Ecto neural progenitor cell (in vitro differentiated cells): ENCODE results near the gene ORC6.

Source experiments
- DNase-seq: peaks from one replicate; pipeline ENCODE4 v3.0.0-alpha.2; 2018; ENCODE audit warnings: low spot score

ORC6 gene

DNA sequence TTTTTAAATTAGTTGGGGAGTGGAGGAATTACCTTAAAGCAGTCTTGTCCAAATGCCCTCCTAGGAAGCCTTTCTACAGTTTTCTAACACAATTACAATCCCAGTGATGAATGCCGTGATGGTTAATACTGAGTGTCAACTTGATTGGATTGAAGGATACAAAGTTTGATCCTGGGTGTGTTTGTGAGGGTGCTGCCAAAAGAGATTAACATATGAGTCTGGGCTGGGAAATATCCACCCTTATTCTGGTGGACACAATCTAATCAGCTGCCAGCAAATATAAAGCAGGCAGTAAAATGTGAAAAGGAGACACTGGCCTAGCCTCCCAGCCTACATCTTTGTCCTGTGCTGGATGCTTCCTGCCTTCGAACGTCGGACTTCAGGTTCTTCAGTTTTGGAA lies 12.2 kb downstream of the ORC6 start:
- no peak for DNase-seq

DNA sequence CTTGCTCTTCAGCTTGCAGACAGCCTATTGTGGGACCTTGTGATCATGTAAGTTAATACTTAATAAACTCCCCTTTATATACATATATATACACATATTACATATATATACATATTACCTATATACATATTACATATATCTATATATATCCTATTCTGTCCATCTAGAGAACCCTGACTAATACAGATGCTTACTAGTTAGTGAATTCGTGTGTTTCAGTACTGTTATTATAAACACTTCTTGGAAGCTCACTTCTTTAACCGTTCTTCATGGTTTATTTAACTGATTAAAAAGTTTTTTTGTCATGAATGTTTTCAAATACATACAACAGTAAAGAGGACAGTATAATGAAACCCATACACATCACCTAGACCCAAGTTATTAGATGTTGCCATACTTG lies 12.6 kb downstream of the ORC6 start:
- DNase-seq, result no peak

DNA sequence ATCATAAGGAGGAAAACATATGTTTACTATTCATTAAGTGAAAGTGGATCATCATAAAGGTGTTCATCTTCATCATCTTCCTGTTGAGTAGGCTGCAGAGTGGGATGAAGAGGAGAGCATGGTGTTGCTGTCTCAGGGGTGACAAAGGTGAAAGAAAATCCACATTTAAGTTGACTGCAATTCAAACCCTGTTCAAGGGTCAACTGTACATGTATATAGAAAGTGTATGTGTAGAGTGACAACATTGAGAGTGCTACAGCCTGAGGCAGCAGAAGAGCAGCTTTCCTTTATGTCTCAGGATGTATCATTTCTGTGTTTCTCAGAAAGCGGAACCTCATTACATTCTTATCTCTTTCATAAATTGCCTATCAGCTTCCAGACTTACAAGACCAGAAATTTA lies 17.2 kb downstream of the ORC6 start:
- DNase-seq, result no peak

DNA sequence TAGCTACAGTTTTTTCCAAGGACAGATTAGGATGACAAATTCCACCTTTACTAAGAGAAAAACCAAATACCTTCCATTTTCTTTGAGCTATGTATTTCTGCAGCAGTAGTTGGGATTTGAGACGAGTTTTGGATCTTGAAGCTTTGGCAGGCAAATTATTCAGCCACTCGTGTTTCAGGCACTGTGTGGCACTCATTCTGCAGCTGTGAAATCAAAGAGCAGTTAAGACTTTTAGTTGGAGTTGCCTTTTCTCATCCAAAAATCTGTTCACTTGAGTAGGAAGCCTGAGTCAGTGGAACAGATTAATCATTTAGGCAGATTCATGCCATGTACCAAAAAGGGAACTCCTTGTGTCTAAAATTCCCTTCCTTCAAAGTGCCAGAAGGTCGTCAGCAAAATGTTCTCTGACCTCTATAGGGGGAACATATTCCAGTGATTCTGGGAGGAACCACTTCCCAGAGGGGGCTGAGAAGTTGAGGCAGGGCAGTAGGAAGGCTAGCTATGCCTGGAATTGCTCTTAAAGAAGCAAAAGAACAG lies 20.1 kb downstream of the ORC6 start:
- no peak for DNase-seq

DNA sequence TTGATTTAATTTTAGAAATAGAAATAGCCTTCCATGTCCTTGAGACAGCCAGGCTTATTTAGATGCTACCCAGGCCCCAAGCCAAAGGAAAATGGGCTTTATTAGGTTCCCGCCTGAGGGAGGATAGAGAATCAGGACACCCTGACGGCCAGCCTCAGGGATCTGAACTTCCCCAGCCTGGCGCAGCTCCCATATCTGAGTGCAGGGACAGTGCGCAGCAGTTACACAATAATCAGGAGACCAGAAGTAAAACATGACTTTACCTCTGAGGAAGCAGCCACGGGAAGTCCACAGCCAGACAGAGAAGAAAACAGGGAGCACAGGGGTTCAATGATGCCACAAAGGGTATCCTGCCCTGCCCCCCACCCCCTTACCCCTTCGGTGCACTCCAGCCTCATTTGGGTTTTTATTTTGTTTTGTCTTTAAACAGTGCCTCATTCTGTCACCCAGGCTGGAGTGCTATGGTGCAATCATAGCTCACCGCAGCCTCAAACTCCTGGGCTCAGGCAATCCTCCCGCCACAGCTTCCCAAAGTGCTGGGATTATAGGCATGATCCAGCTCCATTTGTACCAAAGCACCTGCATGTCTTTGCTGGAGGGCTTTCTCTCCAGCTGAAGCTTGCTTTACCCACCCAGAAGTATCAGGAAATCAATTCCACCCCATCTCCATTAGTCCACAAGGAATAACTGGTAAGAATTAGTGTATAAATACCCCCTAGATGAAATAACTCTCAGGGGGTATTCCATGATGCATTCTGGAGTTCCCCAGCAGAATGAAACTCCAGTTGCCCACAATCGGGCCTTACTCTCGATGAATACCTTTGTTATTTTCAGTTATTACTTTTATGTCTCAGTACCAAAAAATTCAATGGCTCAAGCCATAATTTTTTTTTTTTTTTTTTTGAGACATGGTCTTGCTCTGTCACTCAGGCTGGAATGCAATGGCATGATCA lies 21.9 kb downstream of the ORC6 start:
- no peak for DNase-seq

DNA sequence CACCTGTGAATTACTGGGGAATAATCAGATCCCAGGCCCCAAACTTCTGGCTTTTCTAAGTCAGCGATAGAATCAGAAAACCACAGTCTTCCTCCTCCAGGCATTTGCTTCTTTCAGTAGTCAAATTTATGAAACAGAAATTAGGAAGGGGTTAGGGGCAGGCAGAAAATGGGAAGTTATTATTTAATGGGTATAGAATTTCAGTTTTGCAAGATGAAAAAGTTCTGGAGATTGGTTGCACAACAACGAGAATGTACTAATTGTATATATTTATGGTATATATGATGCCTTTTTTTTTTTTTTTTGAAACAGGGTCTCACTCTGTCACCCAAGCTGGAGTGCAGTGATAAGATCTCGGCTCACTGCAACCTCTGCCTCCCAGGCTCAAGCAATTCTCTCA lies 23.5 kb downstream of the ORC6 start:
- no peak for DNase-seq

DNA sequence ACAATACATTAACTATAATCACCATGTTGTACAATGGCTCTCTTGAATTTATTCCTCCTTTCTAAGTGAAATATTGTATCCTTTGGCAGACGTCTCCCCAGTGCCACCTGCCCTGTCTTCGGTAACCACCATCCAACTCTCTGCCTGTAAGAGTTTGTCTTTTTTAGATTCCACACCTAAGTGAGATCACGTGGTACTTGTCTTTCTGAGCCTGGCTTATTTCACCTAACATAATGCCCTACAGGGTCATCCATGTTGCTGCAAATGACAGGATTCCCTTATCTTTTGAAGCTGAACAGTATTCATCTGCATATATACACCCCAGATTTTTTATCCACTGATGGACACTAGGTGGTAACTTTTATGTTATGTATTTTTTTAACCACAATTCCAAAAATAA lies 24.2 kb downstream of the ORC6 start:
- no peak for DNase-seq

DNA sequence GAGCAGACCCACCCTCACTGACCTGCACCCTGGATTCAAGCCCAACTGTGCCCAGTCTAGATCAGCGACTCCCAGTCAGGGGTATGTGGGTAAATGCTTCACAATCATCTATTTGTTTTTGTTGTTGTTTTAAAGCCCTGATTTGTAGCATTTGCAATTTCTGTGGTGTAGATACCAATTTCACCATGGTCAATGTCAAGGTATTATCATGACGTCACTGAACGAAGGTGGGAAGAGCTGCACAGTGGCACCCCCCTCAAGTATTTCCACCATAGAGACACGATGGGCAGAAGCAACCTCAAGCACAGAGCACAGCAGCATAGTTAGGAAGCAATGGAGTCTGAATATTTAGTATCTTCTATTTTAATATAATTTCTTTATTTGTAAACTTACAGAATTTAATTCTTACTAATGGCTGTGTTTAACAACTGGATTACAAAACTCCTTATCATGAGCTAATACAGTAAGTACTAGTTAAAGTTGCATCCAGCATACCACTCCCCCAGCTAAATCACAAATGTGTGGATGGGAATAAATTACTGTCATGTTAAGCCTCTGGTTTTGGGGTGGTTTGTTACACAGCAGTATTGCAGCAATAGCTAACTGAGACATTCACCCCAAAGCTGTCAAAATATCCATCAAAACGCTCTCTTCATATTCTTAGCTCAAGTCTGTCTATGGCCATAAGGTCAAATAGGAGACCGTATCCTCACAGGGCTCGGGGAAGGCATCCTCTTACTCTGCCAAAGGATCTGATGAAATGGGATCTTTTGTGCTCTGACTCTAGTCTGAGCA lies 25.5 kb downstream of the ORC6 start:
- DNase-seq, result no peak

DNA sequence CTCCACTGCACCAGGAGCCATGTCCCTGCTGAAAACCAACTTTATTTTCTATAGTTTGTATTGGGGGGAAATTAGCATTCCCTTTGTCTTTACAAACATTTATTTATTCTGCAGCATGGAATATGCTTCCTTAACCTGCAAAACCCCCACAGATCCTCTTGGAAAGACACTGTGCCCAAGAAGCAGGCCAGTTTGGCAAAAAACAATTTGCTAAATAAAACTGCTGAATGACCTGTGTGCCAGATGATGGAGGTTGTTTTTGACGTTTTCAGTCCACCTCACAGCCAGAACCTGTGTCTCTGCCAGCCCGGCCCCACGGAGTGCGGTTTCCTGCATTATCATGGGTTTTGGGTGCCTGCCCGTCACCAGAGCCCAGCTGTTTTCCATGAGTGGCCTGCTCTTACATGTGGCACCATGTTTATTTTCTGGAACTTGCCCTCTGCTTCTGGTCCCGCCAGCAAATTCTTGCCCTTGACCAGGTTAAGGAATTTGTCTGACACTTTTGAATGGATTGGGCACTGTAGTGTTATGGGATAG lies 26.4 kb downstream of the ORC6 start:
- DNase-seq, result no peak

DNA sequence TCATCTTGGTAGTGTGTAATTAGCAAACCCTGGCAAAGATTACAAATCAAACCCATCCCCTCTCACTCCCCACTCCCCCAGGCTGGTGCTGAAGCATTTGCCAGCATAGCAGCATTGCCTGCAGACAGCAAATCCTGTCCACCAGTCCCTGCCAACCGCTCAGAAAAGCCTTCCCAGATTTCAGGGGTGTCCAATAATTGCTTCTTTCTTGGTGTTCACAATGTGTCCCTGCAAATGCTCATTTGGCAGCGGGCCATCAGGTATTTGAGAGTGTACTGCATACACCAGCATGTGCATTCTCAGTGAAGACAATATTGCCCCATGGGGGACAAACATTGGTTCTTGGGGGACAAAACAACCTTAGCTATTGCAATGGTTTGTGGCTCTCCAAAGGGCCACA lies 28.2 kb downstream of the ORC6 start:
- no peak for DNase-seq

DNA sequence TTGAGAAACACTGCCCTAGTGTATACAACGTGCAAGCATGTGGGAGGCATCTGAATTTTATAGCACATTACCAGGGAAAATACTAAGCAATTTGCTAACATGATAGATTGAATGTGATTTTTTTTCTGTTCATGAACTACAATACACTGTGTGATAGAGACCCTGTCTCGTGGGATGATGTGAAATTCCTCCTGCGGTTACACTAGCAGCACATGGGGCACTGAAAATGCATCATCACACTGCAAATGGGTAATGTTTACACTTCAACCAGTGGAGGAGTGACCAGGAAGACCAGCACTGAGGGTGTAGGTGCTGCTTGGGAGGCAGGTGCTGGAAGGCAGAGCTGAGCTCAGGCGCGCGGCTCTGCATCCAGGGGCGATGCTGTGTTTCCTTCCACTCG lies 28.8 kb downstream of the ORC6 start:
- DNase-seq, result no peak

DNA sequence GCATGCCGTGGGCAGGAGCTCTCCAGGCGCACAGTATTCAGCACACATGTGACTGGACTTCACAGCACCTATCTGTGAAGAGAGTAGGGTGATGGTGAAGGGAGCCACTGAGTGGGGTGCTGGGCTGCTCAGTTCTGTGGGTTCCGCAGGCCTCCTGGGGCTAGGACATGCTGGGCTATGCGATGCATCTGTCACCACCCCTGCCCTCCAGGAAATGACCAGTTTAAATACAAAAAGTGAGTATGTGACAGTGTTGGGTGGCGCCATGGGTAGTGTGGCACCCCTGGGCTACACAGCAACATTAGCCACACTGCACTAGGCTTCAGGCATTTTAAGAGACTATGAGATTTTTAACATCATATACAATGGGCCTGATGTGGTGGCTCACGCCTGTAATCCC lies 30.1 kb downstream of the ORC6 start:
- no peak for DNase-seq

DNA sequence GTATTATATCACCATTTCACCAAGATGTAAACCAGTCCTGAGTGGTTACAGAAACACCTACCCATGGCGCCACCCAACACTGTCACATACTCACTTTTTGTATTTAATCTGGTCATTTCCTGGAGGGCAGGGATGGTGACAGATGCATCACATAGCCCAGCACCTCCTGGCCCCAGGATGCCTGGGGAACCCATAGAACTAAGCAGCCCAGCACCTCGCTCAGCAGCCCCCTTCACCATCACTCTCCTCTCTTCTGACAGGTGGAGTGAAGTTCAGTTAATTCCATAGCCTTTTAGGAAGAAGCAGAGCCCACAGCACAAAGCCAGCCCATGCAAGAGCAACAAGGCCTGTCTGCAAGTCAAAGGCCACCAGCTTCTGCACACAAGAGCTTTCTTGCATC lies 31.2 kb downstream of the ORC6 start:
- no peak for DNase-seq

DNA sequence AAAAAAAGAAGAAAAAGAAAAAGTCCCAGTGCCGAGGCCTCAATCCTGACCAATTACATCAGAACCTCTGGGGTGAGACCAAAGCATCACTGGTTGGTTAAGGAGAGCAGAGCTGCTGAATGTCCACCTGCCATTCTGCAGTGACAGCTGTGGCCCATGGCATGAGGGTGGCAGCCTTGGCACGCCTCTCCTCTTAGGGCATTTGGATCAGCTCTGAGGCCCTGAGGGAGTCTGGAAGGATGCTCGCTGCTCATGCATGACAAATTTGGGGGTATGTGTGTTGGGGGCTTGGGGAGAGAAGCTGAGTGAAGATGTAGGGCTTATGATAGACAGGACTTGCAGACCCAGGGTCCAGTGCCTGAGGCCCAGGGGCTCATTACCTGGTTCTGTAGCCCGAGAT lies 32.4 kb downstream of the ORC6 start:
- DNase-seq, result no peak

DNA sequence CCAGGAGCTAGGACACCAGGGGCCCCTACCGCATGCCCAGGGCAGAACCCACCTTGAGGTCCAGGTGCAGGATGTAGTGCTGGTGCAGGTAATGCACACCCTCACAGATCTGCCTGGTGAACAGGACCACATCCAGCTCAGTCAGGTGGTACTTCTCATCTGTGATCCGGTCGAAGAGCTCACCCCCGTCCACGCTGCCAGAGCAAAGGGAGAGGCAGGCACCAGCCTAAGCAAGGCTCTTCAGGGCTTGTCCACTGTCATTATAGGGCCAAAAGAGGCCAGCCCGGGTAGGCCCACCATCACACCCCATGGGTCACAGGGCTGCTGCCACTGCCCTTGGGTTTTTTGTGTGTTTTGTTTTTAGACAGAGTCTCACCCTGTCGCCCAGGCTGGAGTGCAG lies 37.7 kb downstream of the ORC6 start:
- DNase-seq, result no peak

DNA sequence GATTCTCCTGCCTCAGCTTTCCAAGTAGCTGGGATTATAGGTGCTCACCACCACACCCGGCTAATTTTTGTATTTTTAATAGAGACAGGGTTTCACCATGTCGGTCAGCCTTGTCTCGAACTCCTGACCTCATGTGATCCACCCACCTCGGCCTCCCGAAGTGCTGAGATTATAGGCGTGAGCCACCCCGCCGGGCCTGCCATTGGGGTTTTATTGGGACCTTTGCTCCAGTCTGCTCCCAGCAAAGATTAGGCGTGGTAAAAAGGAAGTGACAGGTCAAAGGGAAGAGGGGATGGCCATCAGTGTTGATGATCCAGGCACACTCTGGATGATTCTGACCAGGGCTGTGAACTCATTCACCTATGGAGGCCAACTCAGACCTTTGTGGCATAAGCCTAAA lies 38.2 kb downstream of the ORC6 start:
- DNase-seq, result no peak

DNA sequence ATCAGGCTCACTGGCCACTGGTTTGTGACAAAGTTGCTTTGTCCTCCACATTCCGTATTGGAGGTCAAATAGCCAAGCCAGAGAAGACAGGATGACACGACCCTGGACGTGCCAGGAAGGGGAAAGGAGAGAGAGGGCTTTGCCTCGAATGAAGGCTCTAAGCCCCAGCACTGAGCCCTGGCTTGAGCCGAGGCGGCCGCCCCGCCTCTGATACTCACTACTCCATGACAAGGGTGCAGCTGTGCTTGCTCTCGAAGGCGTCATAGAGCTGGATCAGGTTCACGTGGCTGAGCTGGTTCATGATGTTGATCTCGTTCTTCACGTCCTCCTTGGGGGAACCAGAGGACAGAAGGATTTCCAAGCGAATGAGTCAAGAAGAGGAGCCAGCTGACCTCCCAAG lies 39.3 kb downstream of the ORC6 start:
- no peak for DNase-seq

DNA sequence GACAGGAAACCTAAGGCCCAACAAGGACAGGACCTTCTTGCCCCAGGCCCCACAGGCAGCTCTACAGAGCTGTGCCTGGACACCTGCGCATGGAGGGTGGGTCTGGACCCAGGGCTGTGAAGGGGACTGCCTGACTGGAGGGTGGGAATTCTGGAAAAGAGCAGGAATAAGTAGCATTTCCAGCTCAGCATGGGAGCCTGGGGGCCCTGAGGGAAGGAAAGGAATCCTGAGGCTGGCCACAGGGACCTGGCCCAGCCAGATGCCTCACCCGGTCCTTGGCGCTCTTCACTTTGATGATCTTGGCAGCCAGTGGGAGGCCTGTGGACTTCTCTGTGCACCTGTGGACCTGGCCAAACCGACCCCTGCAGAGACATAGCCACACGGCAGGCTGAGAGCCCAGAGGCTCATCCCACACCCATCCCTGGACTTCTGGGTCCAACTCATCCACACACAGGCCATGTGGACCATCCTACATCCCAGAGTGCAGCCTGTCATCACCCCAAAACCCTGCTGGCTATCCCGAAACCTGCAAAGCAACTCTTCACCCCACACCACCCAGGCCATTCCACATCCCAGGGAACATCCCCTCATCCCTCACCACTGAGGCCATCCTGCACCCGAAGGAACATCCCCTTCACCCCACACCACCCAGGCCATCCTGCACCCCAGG lies 40.0 kb downstream of the ORC6 start:
- DNase-seq, result no peak

DNA sequence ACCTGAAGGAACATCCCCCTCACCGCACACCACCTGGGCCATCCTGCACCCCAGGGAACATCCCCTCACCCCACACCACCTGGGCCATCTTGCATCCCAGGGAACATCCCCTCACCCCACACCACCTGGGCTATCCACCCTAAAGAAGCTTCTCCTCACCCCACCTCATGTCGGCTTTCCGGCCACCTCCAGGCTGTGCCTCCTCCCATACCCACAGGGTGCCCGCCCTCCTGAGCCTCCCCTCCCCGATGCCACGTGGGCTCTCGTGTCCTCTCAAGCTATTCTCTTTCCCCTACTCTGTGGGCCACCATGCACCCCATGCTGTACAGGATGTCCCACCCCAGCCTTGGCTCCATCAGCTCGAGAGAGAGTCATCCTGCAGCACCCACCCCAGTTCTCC lies 40.7 kb downstream of the ORC6 start:
- DNase-seq, result no peak

DNA sequence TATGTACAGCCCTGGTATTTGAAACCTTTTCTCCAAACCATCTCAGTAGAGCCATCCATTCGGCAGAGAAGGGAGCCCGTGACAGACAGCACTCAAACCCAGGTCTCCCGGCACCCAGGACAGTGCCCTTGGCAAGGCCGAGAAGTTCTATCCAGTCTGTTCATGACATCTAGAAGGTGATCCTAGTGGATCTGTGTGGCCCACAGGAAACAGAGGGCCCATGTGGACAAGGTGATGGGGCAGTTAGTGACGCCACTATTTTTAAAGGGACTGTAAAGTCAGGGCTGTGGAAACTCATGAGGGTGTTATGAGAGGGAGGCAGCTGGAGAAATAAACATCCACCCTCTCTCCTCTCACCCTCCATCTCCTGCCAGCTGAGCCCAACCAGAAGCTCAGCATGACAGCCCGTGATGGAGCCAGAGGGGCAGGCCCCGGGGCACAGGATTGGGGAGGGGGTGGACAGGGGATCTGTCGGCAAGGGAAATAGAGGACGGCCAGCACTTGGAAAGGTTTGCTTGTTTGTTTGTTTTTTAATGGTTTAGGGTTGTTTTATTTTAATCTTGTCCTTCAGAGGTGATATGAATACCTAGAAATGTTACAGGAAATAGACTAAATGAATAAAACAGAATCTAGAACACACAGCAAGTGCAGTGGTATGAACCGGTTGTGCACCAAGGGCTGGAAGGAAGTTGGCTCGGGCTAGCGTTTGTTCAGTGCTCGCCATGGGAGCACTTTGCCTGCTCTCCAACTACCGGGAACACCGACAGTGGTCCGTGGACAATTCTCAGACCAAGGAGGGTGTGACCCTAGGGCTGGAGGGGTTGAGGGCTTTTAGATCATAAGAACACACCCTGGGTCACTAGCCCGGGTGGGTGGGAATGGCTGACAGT lies 41.6 kb downstream of the ORC6 start:
- DNase-seq, result no peak
